B cell (primary cell): ENCODE measurements around the gene THSD4. TPM values are rescaled to one million over a fixed set of nuclear protein-coding genes. Genes with fewer than 3 reads are reported as not detected.

Experiments
- ATAC-seq: fragments of 200-7000 bp; cut with Tn5 transposase; one replicate; pipeline ENCODE4 v1.10.0; 2021; ENCODE audit warnings: low read depth, mild to moderate bottlenecking, moderate number of reproducible peaks, moderate library complexity
- CTCF ChIA-PET: fragments of 350-600 bp; sonication (Branson Sonifier 250); formaldehyde crosslinking; loops from one replicate; lab custom pipeline; 2021; ENCODE audit warnings: antibody characterized with exemption, inconsistent platforms; lab: Charles Lee
- POLR2A ChIA-PET: fragments of 350-600 bp; sonication (Branson Sonifier 250); formaldehyde crosslinking; loops from one replicate; lab custom pipeline; 2021; ENCODE audit warnings: antibody characterized with exemption; lab: Charles Lee
- DNase-seq: peaks from one replicate; pipeline ENCODE4 v3.0.0; 2013
- H2AFZ ChIP-seq: 2 replicates; pipeline ENCODE4 v1.6.1; 2012; ENCODE audit warnings: mild to moderate bottlenecking, low read depth, low read length; ENCODE audit not compliant: insufficient read depth, poor library complexity, severe bottlenecking
- H3K27ac ChIP-seq, 2 donors: 1 replicate in 1 of 2; 2 replicates in 1 of 2; pipeline ENCODE4 v1.5.1; 2012 to 2013; ENCODE audit warnings: low read length in 2 of 2, mild to moderate bottlenecking in 2 of 2, moderate library complexity in 1 of 2
- H3K27me3 ChIP-seq, 4 experiments: fragments of 200-600 bp in 1 of 4; sonication (generic) in 1 of 4; replicated peaks in 1 of 4; 1 replicate in 2 of 4; 2 replicates in 2 of 4; pipeline versions ENCODE4 v1.6.1 to v1.7.0; 2013 to 2016; ENCODE audit warnings: low read length in 3 of 4, mild to moderate bottlenecking in 2 of 4, mixed read lengths in 1 of 4, moderate library complexity in 1 of 4; ENCODE audit not compliant: insufficient read depth in 4 of 4, control insufficient read depth in 3 of 4; ENCODE audit errors: control extremely low read depth in 1 of 4
- H3K36me3 ChIP-seq, 2 experiments: replicated peaks in 1 of 2; 1 replicate in 1 of 2; 2 replicates in 1 of 2; pipeline versions ENCODE4 v1.6.1 to v1.7.1; 2013; ENCODE audit warnings: low read length in 1 of 2; ENCODE audit not compliant: insufficient read depth in 2 of 2, control insufficient read depth in 1 of 2; ENCODE audit errors: control extremely low read depth in 1 of 2, extremely low read depth in 1 of 2
- H3K4me1 ChIP-seq, 2 donors: fragments of 200-600 bp in 1 of 2; sonication (generic) in 1 of 2; 1 replicate in 1 of 2; 2 replicates in 1 of 2; pipeline versions ENCODE4 v1.5.1 to v1.6.1; 2013 to 2017; ENCODE audit warnings: low read length in 2 of 2; ENCODE audit not compliant: control insufficient read depth in 2 of 2, insufficient read depth in 2 of 2
- H3K4me2 ChIP-seq: replicated peaks from 2 replicates; pipeline ENCODE3; 2012; ENCODE audit warnings: mild to moderate bottlenecking, low read depth, low read length; ENCODE audit not compliant: poor library complexity, severe bottlenecking
- H3K4me3 ChIP-seq, 5 experiments: fragments of 200-600 bp in 1 of 5; sonication (generic) in 1 of 5; 1 replicate in 3 of 5; 2 replicates in 2 of 5; pipeline versions ENCODE4 v1.5.1 to v1.7.0; 2011 to 2016; ENCODE audit warnings: low read length in 4 of 5, mild to moderate bottlenecking in 4 of 5, low read depth in 2 of 5, control low read depth in 1 of 5, moderate library complexity in 1 of 5; ENCODE audit not compliant: insufficient read depth in 1 of 5; ENCODE audit errors: control extremely low read depth in 1 of 5, extremely low read depth in 1 of 5
- H3K79me2 ChIP-seq: fragments of 200-600 bp; sonication (generic); one replicate; pipeline ENCODE4 v1.6.0; 2016; ENCODE audit warnings: low read length; ENCODE audit not compliant: control insufficient read depth, insufficient read depth
- H3K9ac ChIP-seq: fragments of 200-600 bp; sonication (generic); 2 replicates; pipeline ENCODE4 v1.6.1; 2017; ENCODE audit warnings: mild to moderate bottlenecking, low read length, moderate library complexity
- H3K9me3 ChIP-seq, 3 donors: one replicate each; pipeline versions ENCODE4 v1.6.1 to v1.7.1; 2013; ENCODE audit warnings: low read length in 2 of 3; ENCODE audit not compliant: control insufficient read depth in 2 of 3, insufficient read depth in 1 of 3; ENCODE audit errors: control extremely low read depth in 1 of 3
- H4K20me1 ChIP-seq: 2 replicates; pipeline ENCODE4 v1.6.0; 2012; ENCODE audit warnings: mild to moderate bottlenecking, low read length; ENCODE audit not compliant: insufficient read depth, control insufficient read depth, poor library complexity, severe bottlenecking
- H3K27ac Mint-ChIP-seq: one replicate; pipeline ENCODE4 v1.8.0; 2021; ENCODE audit warnings: mixed read lengths
- H3K27me3 Mint-ChIP-seq: one replicate; pipeline ENCODE4 v1.8.0; 2021; ENCODE audit warnings: mixed read lengths
- H3K4me1 Mint-ChIP-seq: one replicate; pipeline ENCODE4 v1.8.0; 2021; ENCODE audit warnings: mixed read lengths
- H3K4me3 Mint-ChIP-seq: one replicate; pipeline ENCODE4 v1.8.0; 2021; ENCODE audit warnings: mixed read lengths
- H3K9me3 Mint-ChIP-seq: one replicate; pipeline ENCODE4 v1.8.0; 2022; ENCODE audit warnings: mixed read lengths; ENCODE audit not compliant: insufficient read depth
- CTCF ChIP-seq: fragments of 200-600 bp; IDR thresholded peaks from one replicate; pipeline ENCODE4 v1.8.0; 2022; ENCODE audit warnings: antibody characterized with exemption, mild to moderate bottlenecking
- EZH2 ChIP-seq: IDR thresholded peaks from 2 replicates; pipeline ENCODE4 v1.6.1; 2012; ENCODE audit warnings: borderline replicate concordance, low read depth, mild to moderate bottlenecking, moderate library complexity, low read length; ENCODE audit not compliant: insufficient read depth, poor library complexity, severe bottlenecking
- WGBS: methylation state at CpG from one replicate; pipeline ENCODE4 v1.1.5; 2013; ENCODE audit warnings: missing lambda C conversion rate; ENCODE audit not compliant: insufficient coverage; 5-methylcytosine and 5-hydroxymethylcytosine counted together
- intact Hi-C: fragments of 100-400 bp; cut with micrococcal nuclease; formaldehyde crosslinking; loops from one replicate; pipeline ENCODE4 v1.10.0; 2022
- polyA plus RNA-seq: library from polyadenylated mRNA; depleted of rRNA; stranded (reverse); fragments of >200 nt; gene quantifications from 2 replicates; pipeline ENCODE4 v1.2.3, GENCODE V29; 2012
- total RNA-seq, 2 donors: library from RNA; stranded (reverse); fragments of 120-200 nt in 1 of 2; gene quantifications; 1 replicate in 1 of 2; 2 replicates in 1 of 2; pipeline versions ENCODE4 v1.2.3 to v1.2.4, GENCODE V29; 2013 to 2022

THSD4 gene
- total and polyA plus RNA-seq, 2 donors (not counting 1 experiment from before 2014, with no cell fraction given), result not detected

GRCh38 chr15:71215126-71215894 is 100.0 kb downstream of the THSD4 start:
- 51% methylated on average over 50 of the region's 51 CpGs for WGBS
- Histone ChIP-seq H3K36me3 (no peaks in the 10 kb centered on the region), H3K9ac (no peak overlapping the region), H3K9me3 (peaks cover 0 to 9% (median 0%) of the 10 kb centered on the region in 3 donors), H3K4me2 (no peak overlapping the region), H2AFZ (no peak overlapping the region), H4K20me1 (no peaks in the 10 kb centered on the region), H3K27me3 (peaks cover 0 to 4% (median 0%) of the 10 kb centered on the region in 4 experiments), H3K4me3 (no peak overlapping the region), H3K79me2 (no peaks in the 10 kb centered on the region), H3K4me1 (no peaks in the 10 kb centered on the region), H3K27ac (no peak overlapping the region)
- Mint-ChIP-seq H3K4me3 (no peak overlapping the region), H3K9me3 (peaks cover 2% of the 10 kb centered on the region), H3K27ac (no peak overlapping the region), H3K27me3 (peaks cover 5% of the 10 kb centered on the region), H3K4me1 (no peaks in the 10 kb centered on the region)
- no peak for TF ChIP-seq CTCF
- TF ChIP-seq EZH2, result no peak
- DNase-seq (no peak), ATAC-seq (no peak)
- intact Hi-C loops, result no loop called here
- ChIA-PET CTCF (no interaction called here), POLR2A (no interaction called here)

GRCh38 chr15:71218272-71218805 is 103.1 kb downstream of the THSD4 start:
- Histone ChIP-seq H3K27me3 (peaks cover 0 to 2% (median 0%) of the 10 kb centered on the region in 4 experiments), H3K4me1 (no peaks in the 10 kb centered on the region), H3K27ac (no peak overlapping the region), H3K9ac (no peak overlapping the region), H3K36me3 (no peaks in the 10 kb centered on the region), H3K4me3 (no peak overlapping the region), H3K9me3 (peaks cover 0 to 12% (median 0%) of the 10 kb centered on the region in 3 donors), H4K20me1 (no peaks in the 10 kb centered on the region), H2AFZ (no peak overlapping the region), H3K4me2 (no peak overlapping the region), H3K79me2 (no peaks in the 10 kb centered on the region)
- 89% methylated on average over 1 of the region's 5 CpGs for WGBS
- Mint-ChIP-seq H3K4me1 (no peaks in the 10 kb centered on the region), H3K27me3 (peaks cover 10% of the 10 kb centered on the region), H3K9me3 (peaks cover 2% of the 10 kb centered on the region), H3K27ac (no peak overlapping the region), H3K4me3 (no peak overlapping the region)
- intact Hi-C loops, result no loop called here
- CTCF ChIA-PET, result no interaction called here
- TF ChIP-seq CTCF, result no peak
- no peak for TF ChIP-seq EZH2
- no peak for ATAC-seq
- no peak for DNase-seq
- POLR2A ChIA-PET, result no interaction called here
